Measurements from ENCODE around the gene HIVEP3.

DNA sequence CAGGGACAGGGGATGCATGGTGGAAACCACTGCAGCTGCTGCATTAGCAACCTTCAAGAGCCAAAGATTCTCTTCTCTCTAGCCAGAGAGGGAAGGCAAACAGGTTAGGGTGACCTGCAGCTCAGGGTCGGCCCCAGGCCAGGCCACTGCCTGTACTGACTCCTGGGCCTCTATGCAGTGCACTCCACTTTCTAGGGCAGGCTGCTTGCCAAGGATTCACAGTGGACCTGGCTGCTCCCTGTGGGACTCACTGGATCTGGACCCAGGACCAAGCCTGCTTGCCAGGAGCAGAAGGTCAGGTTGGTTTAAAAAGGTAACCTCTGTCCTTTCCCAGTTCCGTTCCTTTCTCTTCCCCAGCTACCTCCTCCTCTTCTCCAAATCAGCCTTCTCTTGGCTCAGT lies 52.4 kb downstream of the HIVEP3 start:
- TF ChIP-seq, protein P1, sequence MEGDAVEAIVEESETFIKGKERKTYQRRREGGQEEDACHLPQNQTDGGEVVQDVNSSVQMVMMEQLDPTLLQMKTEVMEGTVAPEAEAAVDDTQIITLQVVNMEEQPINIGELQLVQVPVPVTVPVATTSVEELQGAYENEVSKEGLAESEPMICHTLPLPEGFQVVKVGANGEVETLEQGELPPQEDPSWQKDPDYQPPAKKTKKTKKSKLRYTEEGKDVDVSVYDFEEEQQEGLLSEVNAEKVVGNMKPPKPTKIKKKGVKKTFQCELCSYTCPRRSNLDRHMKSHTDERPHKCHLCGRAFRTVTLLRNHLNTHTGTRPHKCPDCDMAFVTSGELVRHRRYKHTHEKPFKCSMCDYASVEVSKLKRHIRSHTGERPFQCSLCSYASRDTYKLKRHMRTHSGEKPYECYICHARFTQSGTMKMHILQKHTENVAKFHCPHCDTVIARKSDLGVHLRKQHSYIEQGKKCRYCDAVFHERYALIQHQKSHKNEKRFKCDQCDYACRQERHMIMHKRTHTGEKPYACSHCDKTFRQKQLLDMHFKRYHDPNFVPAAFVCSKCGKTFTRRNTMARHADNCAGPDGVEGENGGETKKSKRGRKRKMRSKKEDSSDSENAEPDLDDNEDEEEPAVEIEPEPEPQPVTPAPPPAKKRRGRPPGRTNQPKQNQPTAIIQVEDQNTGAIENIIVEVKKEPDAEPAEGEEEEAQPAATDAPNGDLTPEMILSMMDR (IDR thresholded peaks at IDR 0.05), result no peak
- no peak for TF ChIP-seq POLR2AphosphoS5 (IDR thresholded peaks at IDR 0.05; ENCODE audit: low read depth, low read length)

Measured in Panc1 (cell line).